Immature natural killer cell (primary cell): ENCODE results near the gene ZFP36L2. TPM values are rescaled to one million over a fixed set of nuclear protein-coding genes. Genes with fewer than 3 reads are reported as not detected.
A peak's percentile ranks its signal among the peaks of the same experiment; 100 is the strongest.

ENCODE experiments used
- DNase-seq, 3 donors: peaks; one replicate each; pipeline ENCODE4 v3.0.0; 2022; ENCODE audit warnings: mixed read lengths in 1 of 3
- H3K27ac Mint-ChIP-seq, 6 donors: one replicate each; pipeline ENCODE4 v1.8.0; 2020; ENCODE audit warnings: mixed read lengths in 6 of 6, mild to moderate bottlenecking in 5 of 6, inconsistent platforms in 4 of 6, moderate library complexity in 3 of 6
- H3K27me3 Mint-ChIP-seq, 3 donors: one replicate each; pipeline ENCODE4 v1.8.0; 2020 to 2021; ENCODE audit warnings: low read depth in 3 of 3, mild to moderate bottlenecking in 3 of 3, mixed read lengths in 3 of 3, moderate library complexity in 3 of 3, inconsistent platforms in 1 of 3
- H3K36me3 Mint-ChIP-seq, 3 donors: one replicate each; pipeline ENCODE4 v1.8.0; 2020; ENCODE audit warnings: mixed read lengths in 3 of 3, inconsistent platforms in 2 of 3, mild to moderate bottlenecking in 2 of 3
- H3K4me1 Mint-ChIP-seq, 2 donors: one replicate each; pipeline ENCODE4 v1.8.0; 2020; ENCODE audit warnings: inconsistent platforms in 2 of 2, mild to moderate bottlenecking in 2 of 2, mixed read lengths in 2 of 2, moderate library complexity in 1 of 2
- H3K4me3 Mint-ChIP-seq, 5 donors: one replicate each; pipeline ENCODE4 v1.8.0; 2020; ENCODE audit warnings: mild to moderate bottlenecking in 5 of 5, mixed read lengths in 5 of 5, inconsistent platforms in 3 of 5, moderate library complexity in 3 of 5
- H3K9me3 Mint-ChIP-seq, 6 donors: one replicate each; pipeline ENCODE4 v1.8.0; 2020; ENCODE audit warnings: mild to moderate bottlenecking in 6 of 6, mixed read lengths in 6 of 6, inconsistent platforms in 4 of 6, moderate library complexity in 3 of 6
- polyA plus RNA-seq, 3 donors: library from polyadenylated mRNA; unstranded; fragments of 300-500 nt; fragmentation: Illumina TruSeq; gene quantifications; one replicate each; pipeline ENCODE4 v1.2.3, GENCODE V29; 2021

The ZFP36L2 gene
- polyA plus RNA-seq, 3 donors from 2014 or later: 166 to 431 (median 274) TPM

DNA sequence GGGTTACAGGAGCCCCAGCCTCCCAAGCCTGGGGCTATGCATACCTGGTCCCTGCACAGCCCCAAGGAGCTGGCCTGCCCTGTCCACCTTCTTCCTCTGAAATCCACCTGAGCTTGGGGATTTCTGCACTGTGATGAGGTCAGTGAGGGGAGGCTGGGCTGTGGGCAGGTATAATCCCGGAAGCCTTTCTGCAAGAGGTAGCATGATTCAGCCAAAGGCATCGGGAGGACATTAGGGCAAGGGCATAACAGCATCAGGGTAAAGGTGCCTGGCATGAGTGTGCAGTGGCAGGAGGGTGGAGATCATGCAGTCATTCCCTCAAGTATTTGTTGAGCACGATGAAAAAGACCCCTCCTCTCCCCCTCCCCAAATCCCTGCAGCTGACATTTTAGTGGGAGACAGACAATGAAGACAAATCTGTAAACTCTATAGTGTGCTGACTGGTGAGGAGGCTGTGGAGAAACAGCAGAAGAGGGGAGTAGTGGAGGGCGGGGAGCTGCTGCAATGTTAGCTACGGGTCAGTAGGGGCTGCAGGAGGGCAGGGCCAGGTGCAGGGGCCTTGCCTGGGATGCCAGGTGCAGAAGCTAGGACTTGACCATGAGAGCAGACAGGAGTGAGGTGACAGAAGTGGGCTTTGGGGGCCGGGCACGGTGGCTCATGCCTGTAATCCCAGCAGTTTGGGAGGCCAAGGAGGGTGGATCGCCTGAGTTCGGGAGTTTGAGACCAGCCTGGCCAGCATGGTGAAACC lies 18.7 kb downstream of the ZFP36L2 start:
- no peaks in the 10 kb centered on the region for H3K9me3 Mint-ChIP-seq
- peaks cover 39 to 40% of the 10 kb centered on the region in 2 donors for H3K4me1 Mint-ChIP-seq
- no peak for DNase-seq
- H3K27ac Mint-ChIP-seq: peak overlapping the region in 3 of 6 donors; percentile 52 to 73 (median 58)
- H3K36me3 Mint-ChIP-seq: peaks cover 0 to 4% (median under 1%) of the 10 kb centered on the region in 3 donors
- H3K27me3 Mint-ChIP-seq: peaks cover 3 to 5% (median 5%) of the 10 kb centered on the region in 3 donors
- no peak overlapping the region for H3K4me3 Mint-ChIP-seq

DNA sequence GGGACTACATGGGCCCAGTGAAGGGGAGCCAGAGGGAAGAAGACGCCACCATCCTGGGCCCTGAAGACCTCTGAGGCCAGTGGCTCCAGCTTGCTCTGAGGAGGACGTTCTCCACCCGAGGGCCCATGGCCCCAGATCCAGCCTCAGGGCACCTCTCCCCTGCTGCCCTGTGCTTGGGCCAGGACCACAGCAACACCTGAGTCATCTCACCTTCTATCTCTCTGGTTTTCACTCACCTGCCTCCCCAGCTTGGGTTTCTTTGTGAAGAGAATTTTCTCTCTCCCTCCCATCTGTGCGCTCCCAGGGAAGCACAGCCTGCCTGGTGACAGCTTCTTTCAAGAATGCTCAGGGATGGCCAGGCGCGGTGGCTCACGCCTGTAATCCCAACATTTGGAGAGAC lies 19.8 kb downstream of the ZFP36L2 start:
- Mint-ChIP-seq H3K27ac (peak overlapping the region in 1 of 6 donors; percentile 19), H3K4me1 (peaks cover 35 to 38% of the 10 kb centered on the region in 2 donors), H3K4me3 (no peak overlapping the region), H3K36me3 (peaks cover 0 to 4% (median 0%) of the 10 kb centered on the region in 3 donors), H3K9me3 (no peaks in the 10 kb centered on the region), H3K27me3 (peaks cover 3 to 5% (median 5%) of the 10 kb centered on the region in 3 donors)
- DNase-seq: no peak

DNA sequence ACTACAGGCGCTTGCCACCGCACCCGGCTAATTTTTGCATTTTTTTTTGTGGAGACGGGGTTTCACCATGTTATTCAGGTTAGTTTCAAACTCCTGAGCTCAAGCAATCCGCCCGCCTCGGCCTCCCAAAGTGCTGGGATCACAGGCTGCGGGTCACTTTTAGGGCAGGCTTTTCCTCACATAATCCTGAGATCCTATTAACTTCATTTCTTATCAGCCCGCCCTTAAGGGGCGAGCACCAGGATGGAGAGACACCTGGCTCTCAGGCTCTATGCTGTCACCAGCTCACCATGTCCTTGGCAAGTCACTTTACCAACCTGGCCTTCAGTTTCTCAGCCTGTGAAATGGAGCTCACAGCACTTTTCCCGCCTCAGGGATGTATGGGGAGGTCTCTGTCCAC lies 23.0 kb downstream of the ZFP36L2 start:
- H3K36me3 Mint-ChIP-seq: no peaks in the 10 kb centered on the region
- H3K9me3 Mint-ChIP-seq: no peaks in the 10 kb centered on the region
- H3K4me1 Mint-ChIP-seq: peaks cover 11 to 18% of the 10 kb centered on the region in 2 donors
- H3K27me3 Mint-ChIP-seq: peaks cover 0 to 2% (median 0%) of the 10 kb centered on the region in 3 donors
- no peak for DNase-seq
- H3K4me3 Mint-ChIP-seq: no peak overlapping the region
- no peak overlapping the region for H3K27ac Mint-ChIP-seq

DNA sequence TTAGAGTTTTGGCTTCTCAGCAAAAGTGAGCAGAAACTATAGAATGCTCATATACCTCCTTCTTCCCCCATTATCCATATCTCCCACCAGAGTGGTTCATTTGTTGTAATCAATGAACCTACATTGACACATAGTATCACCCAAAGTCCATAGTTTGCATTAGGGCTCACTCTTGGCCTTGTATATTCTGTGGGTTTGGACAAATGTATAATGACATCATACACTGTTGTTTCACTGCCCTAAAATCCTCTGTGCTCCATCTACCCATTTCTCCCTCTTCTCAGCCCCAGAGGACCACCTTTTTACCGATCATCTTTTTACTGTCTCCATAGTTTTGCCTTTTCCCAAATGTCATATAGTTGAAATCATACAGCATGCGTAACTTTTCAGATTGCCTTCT lies 24.1 kb downstream of the ZFP36L2 start:
- no peak overlapping the region for H3K4me3 Mint-ChIP-seq
- H3K4me1 Mint-ChIP-seq: peaks cover 11 to 24% of the 10 kb centered on the region in 2 donors
- H3K27me3 Mint-ChIP-seq: peaks cover 0 to 2% (median 1%) of the 10 kb centered on the region in 3 donors
- no peak for DNase-seq
- H3K36me3 Mint-ChIP-seq: no peaks in the 10 kb centered on the region
- H3K27ac Mint-ChIP-seq: peak overlapping the region in 2 of 6 donors; percentile 3 to 16
- H3K9me3 Mint-ChIP-seq: no peaks in the 10 kb centered on the region

DNA sequence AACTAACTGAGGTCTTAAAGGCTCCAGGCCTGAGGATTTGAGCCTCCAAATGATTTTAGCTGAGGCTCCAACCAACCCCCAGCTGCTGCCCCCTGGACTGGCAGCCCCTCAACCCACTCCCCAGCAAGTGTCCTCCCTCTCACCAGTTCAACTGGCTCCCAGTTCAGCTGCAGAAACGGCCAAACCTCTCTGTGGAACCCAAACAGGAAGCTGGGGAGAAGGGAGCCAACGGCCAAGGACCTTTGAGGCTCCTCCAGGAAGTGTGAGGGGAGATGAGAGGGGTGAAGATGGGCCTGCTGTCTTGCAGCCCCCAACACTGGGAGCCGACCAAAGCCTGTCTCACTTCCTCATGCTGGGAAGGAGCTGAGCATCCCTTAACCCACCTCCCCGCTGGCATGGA lies 24.9 kb downstream of the ZFP36L2 start:
- H3K36me3 Mint-ChIP-seq: peaks cover 0 to 3% (median 0%) of the 10 kb centered on the region in 3 donors
- H3K9me3 Mint-ChIP-seq: no peaks in the 10 kb centered on the region
- H3K4me1 Mint-ChIP-seq: peaks cover 19 to 29% of the 10 kb centered on the region in 2 donors
- H3K27me3 Mint-ChIP-seq: peaks cover 2 to 6% (median 3%) of the 10 kb centered on the region in 3 donors
- no peak for DNase-seq
- no peak overlapping the region for H3K27ac Mint-ChIP-seq
- no peak overlapping the region for H3K4me3 Mint-ChIP-seq

DNA sequence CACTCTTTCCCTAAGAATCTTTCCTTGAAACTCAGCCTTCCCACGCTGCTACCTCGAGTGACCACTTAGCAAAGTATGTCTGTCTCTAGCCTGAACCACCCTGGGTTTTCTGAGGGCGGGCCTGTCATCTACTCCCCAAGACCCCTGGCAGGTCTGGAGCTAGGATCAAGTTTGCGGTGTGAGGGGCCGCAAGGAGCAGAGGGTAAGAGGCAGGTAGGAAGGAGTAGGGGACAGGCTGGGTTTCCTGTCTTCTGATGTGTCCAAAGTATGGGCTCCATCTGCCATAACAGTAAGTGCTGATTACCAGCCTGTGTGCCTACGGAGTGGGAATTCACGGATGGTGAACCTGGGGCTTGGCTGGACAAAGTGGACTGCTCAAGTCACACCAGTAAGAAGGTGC lies 25.4 kb downstream of the ZFP36L2 start:
- no peak for DNase-seq
- H3K4me3 Mint-ChIP-seq: no peak overlapping the region
- H3K36me3 Mint-ChIP-seq: peaks cover 0 to 4% (median 0%) of the 10 kb centered on the region in 3 donors
- peaks cover 3 to 6% (median 4%) of the 10 kb centered on the region in 3 donors for H3K27me3 Mint-ChIP-seq
- peaks cover 23 to 31% of the 10 kb centered on the region in 2 donors for H3K4me1 Mint-ChIP-seq
- H3K27ac Mint-ChIP-seq: peak overlapping the region in 2 of 6 donors; percentile 19 to 61
- no peaks in the 10 kb centered on the region for H3K9me3 Mint-ChIP-seq

DNA sequence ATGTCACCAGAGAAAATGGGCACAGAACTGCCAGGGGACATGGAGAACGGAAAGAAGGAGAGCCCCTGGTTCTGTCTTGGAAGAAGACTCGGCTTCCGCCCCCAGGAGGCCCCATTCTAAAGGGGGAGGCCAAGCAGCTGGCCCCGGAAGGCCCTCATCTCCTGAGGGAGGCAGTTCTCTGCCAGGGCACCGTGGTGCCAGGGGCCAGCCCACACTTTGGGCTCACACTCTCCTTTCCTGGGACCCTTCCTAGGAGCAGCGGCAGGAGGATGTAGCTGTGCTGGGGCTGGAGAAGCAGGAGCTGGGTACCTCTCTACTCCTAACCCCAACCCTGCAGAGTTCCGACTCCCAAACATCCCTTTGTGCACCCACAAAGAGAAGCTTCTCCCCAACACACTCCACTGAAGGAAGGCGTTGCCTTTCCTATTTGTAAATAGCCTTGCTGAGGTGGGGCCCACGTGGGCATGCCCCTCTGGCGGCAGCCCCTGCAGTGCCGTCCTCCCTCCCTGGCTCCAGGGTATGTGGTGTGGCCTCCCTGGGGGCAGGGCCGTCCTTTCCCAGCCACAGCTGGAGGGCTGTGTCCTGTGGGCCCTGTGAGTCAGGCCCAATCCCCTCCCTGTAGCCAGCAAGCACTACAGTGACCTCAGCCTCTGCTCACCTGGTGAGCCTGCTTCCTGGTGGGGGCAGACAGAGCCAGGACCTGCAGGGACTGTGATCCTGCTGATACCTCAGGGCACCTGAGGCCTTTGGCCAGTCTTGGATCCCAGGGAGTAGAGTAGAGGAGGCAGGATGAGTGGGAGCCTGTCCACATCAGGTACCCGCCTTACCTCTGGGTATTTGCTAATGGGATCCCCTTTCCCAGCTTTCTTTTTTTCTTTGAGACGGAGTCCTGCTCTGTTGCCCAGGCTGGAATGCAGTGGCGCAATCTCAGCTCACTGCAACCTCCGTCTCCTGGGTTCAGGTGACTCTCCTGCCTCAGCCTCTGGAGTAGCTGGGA lies 26.6 kb downstream of the ZFP36L2 start:
- H3K4me3 Mint-ChIP-seq: no peak overlapping the region
- peaks cover 33 to 40% of the 10 kb centered on the region in 2 donors for H3K4me1 Mint-ChIP-seq
- H3K36me3 Mint-ChIP-seq: peaks cover 0 to 4% (median 0%) of the 10 kb centered on the region in 3 donors
- no peak for DNase-seq
- peak overlapping the region in 2 of 6 donors; percentile 46 to 62 for H3K27ac Mint-ChIP-seq
- H3K9me3 Mint-ChIP-seq: no peaks in the 10 kb centered on the region
- peaks cover 3 to 9% (median 4%) of the 10 kb centered on the region in 3 donors for H3K27me3 Mint-ChIP-seq

DNA sequence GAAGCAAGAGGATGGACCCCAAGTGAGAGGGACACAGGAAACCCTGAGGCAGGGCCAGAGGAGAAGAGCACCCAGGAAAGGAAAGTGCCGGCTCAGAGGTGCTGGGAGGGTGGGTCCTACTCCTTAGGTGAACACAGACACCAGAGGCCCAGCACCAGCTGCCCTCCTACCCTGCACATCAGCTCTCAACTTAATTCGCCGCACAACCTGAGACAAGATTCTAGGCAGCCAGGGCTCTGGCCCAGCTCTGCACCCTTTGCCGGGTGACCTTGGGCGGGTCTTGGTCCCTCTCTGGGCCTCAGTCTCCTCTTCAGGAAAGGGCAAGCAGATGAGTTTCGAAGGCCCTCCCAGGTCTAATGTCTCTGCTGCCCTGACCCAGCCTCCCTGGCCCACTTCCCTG lies 28.1 kb downstream of the ZFP36L2 start:
- Mint-ChIP-seq H3K9me3 (no peaks in the 10 kb centered on the region), H3K36me3 (peaks cover 0 to 4% (median 0%) of the 10 kb centered on the region in 3 donors), H3K27ac (peak overlapping the region in 3 of 6 donors; percentile 45 to 81 (median 68)), H3K4me1 (peaks cover 49 to 56% of the 10 kb centered on the region in 2 donors), H3K4me3 (no peak overlapping the region), H3K27me3 (peaks cover 3 to 10% (median 4%) of the 10 kb centered on the region in 3 donors)
- DNase-seq: no peak

DNA sequence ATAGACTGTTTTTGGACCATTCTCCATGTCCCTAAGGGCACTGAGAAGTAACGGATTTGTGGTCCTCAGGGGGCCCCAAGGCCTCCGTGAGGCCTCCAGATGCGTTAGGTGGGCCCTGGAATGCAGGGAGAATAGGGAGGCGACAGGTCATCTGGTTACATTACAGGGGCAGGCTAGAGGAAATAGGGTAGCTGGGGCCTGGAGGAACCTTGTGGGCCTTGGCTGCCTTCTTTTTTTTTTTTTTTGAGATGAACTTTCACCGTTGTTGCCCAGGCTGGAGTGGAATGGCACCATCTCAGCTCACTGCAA lies 28.9 kb downstream of the ZFP36L2 start:
- Mint-ChIP-seq H3K27ac (peak overlapping the region; percentile 95 to 98 (median 96)), H3K4me1 (peaks cover 54 to 61% of the 10 kb centered on the region in 2 donors), H3K36me3 (peaks cover 0 to 4% (median 0%) of the 10 kb centered on the region in 3 donors), H3K9me3 (no peaks in the 10 kb centered on the region), H3K27me3 (peaks cover 3 to 11% (median 4%) of the 10 kb centered on the region in 3 donors), H3K4me3 (peak overlapping the region; percentile 72 to 89 (median 82))
- DNase-seq: no peak

DNA sequence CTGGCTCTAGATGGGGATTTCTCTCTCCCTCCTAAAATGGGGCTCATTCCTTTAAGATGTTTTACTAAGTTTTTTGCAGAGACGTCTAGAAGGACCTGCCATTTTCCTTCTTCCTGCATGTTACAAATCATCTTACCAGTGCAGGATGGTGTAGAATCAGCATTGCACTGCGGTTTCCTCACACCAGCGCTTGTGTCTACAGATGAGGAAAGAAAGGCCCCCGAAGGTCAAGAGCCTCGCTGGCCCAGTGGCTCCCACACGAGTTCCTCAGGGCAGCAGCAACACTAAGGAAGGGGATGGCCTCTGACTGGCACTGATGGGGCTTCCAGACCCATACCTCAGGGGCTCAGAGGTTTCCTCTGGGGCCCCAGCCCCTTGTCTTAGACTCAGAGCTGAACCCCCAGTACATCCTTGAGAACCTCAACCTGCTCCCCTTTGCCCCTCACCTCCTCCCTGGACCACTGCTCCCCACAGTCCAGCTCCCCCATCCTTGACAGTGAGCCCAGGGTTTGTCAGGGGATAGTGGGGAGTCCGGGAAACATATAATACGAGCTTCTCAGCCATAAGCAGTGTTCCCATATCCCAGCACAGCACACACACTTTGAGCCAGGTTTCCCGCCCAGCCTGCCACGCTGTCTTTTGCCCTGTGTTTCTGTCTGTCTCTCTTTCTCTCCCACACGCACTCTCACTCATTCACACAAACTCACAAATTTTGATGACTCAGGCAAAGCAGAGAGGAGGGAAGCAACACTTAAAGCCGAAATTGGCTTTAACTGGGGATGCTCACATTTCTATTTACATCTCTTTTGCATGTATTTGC lies 29.4 kb downstream of the ZFP36L2 start:
- peak in 2 of 3 donors; percentile 31 to 47 for DNase-seq
- no peaks in the 10 kb centered on the region for H3K9me3 Mint-ChIP-seq
- H3K4me3 Mint-ChIP-seq: peak overlapping the region; percentile 72 to 89 (median 82)
- peaks cover 3 to 11% (median 4%) of the 10 kb centered on the region in 3 donors for H3K27me3 Mint-ChIP-seq
- peaks cover 55 to 63% of the 10 kb centered on the region in 2 donors for H3K4me1 Mint-ChIP-seq
- H3K27ac Mint-ChIP-seq: peak overlapping the region; percentile 95 to 98 (median 96)
- H3K36me3 Mint-ChIP-seq: peaks cover 0 to 4% (median 0%) of the 10 kb centered on the region in 3 donors

DNA sequence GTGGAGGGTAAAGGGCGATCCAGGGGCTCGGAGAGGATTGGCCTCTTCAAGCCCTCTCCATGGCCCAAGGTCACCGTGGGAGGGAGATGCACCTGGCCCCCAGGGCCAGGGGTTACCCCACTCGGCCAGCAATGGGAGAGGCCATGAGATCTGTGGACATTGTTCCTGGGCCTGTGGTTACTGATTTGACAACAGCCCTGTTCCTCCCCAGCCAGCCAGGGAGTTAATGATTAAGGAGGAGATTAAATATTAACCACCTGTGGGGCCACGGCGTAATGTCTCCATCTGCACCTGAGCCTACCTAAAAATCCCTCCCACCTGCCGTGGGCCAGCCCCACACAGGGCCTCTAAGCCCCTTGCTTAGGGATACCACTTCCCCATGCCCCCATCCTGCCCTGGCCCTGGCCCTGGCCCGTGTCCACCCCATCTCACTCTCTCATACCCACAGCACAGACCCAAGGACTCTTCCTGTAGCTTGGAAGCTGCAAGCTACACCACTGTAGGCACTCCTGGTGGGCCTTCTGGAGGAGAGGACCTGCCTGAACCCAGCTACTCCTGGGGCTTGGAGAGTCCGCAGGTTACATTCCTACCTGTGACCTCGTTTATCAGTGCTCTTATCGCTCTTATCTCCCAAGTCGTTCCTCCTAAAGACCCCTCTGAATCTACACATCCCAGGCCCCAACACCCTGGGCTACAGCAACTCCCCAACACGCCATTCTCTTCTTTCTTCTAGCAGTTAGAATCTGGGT lies 32.1 kb downstream of the ZFP36L2 start:
- H3K27ac Mint-ChIP-seq: peak overlapping the region; percentile 89 to 99 (median 96)
- H3K27me3 Mint-ChIP-seq: peaks cover 2 to 11% (median 3%) of the 10 kb centered on the region in 3 donors
- peaks cover 59 to 69% of the 10 kb centered on the region in 2 donors for H3K4me1 Mint-ChIP-seq
- H3K4me3 Mint-ChIP-seq: peak overlapping the region; percentile 60 to 83 (median 73)
- H3K9me3 Mint-ChIP-seq: no peaks in the 10 kb centered on the region
- no peak for DNase-seq
- peaks cover 0 to 4% (median 0%) of the 10 kb centered on the region in 3 donors for H3K36me3 Mint-ChIP-seq

DNA sequence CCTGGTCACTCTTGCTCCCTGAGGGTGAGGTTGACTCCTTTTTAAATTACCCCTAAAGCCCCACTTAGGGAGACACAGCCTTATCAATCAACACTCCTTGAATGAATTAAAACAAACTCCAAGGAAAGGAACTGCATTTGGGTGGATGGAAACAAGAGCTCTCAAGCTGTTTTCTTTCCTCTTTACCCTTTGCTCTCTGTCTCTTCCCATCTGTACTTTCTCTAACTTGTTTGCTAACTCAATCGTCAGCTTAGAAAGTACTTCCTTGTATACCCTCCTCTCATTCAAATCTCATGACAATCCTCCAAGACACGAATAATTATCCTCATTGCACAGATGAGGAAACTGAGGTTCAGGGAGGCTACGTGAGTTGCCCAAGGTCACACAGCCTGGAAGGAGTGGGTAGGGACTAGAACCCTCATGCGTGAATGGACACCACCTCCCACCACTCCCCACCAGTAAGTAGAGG lies 32.7 kb downstream of the ZFP36L2 start:
- Mint-ChIP-seq H3K27ac (peak overlapping the region; percentile 86 to 99 (median 96)), H3K4me3 (no peak overlapping the region), H3K9me3 (no peaks in the 10 kb centered on the region), H3K27me3 (peaks cover 2 to 11% (median 3%) of the 10 kb centered on the region in 3 donors), H3K4me1 (peaks cover 59 to 64% of the 10 kb centered on the region in 2 donors), H3K36me3 (peaks cover 0 to 4% (median 0%) of the 10 kb centered on the region in 3 donors)
- DNase-seq: no peak
